ENCODE measurements around the gene GSDME.

GRCh38 chr7:24751484-24751883 is 5.8 kb downstream of the GSDME start:
- TF ChIP-seq CTCF (IDR thresholded peaks at IDR 0.05; ENCODE audit: poor library complexity): no peak
- no peak for TF ChIP-seq EZH2 (IDR thresholded peaks at IDR 0.05; ENCODE audit: borderline replicate concordance)
